ENCODE measurements around the gene AMN1. TPM values are rescaled to one million over a fixed set of nuclear protein-coding genes. Genes with fewer than 3 reads are reported as not detected.
"Not testable (repeated sequence)": the region's sequence is repeated elsewhere in the genome, so short reads cannot be mapped to it uniquely, and the experiment has no call there.

AMN1 gene
- polyA plus RNA-seq, 1 experiment = 4.2 TPM

DNA sequence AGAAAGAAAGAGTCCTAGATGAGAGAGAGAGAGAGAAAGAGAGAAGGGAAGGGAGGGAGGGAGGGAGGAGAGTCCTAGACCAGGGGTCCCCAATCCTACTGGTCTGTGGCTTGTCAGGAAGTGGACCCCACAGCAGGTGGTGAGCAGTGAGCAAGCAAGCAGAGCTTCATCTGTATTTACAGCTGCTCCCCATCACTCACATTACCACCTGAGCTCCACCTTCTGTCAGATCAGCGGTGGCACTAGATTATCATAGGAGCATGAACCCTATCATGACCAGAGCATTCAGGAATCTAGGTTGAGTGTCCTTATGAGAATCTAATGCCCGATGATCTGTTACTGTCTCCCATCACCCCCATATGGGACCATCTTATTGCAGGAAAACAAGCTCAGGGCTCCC is 39.2 kb upstream of the AMN1 start:
- Histone ChIP-seq H3K4me3 (ENCODE audit: low read depth, low read length) (no peak overlapping the region), H3K36me3 (ENCODE audit: control insufficient read depth, insufficient read depth, low read length) (no peaks in the 10 kb centered on the region), H3K27me3 (ENCODE audit: control insufficient read depth, insufficient read depth, low read length) (0 out of 2 replicates have a peak, but pooled peaks cover 2% of the 10 kb centered on the region)
- ChIA-PET CTCF (no interaction called here), POLR2A (no interaction called here)
- DNase-seq (ENCODE audit: low read depth) = no peak
- TF ChIP-seq CTCF (IDR thresholded peaks at IDR 0.05; ENCODE audit: insufficient read depth, low read depth, low read length) = no peak

- DNase-seq (ENCODE audit: low read depth) = no peak
- CTCF ChIA-PET = no interaction called here
These were observed 37.1 kb upstream of the AMN1 start for GRCh38 chr12:31765931-31766330.

GRCh38 chr12:31759632-31760459 is 31.0 kb upstream of the AMN1 start:
- H3K27me3 ChIP-seq (ENCODE audit: control insufficient read depth, insufficient read depth, low read length) = no peaks in the 10 kb centered on the region
- ChIA-PET POLR2A (no interaction called here), CTCF (interaction anchor here (0.6 to 0.7 kb wide), 2 partner anchors 10 to 17 kb away, joined by 3 read pairs; no protein-coding TSS in a partner anchor)
- no peak overlapping the region for H3K4me3 ChIP-seq (ENCODE audit: low read depth, low read length)
- H3K36me3 ChIP-seq (ENCODE audit: control insufficient read depth, insufficient read depth, low read length) = no peaks in the 10 kb centered on the region
- DNase-seq (ENCODE audit: low read depth) = no peak
- no peak for TF ChIP-seq CTCF (IDR thresholded peaks at IDR 0.05; ENCODE audit: insufficient read depth, low read depth, low read length)

More at GRCh38 chr12:31765931-31766330, 37.1 kb upstream of the AMN1 start:
- H3K4me3 ChIP-seq (ENCODE audit: low read depth, low read length) = no peak overlapping the region
- POLR2A ChIA-PET = interaction anchor here (0.6 kb wide), 1 partner anchor 197 kb away, joined by 24 read pairs; no protein-coding TSS in a partner anchor
- no peaks in the 10 kb centered on the region for H3K27me3 ChIP-seq (ENCODE audit: control insufficient read depth, insufficient read depth, low read length)
- H3K36me3 ChIP-seq (ENCODE audit: control insufficient read depth, insufficient read depth, low read length) = no peaks in the 10 kb centered on the region
- TF ChIP-seq CTCF (IDR thresholded peaks at IDR 0.05; ENCODE audit: insufficient read depth, low read depth, low read length) = no peak

GRCh38 chr12:31758297-31758696 is 29.5 kb upstream of the AMN1 start:
- H3K36me3 ChIP-seq (ENCODE audit: control insufficient read depth, insufficient read depth, low read length); H3K4me3 ChIP-seq (ENCODE audit: low read depth, low read length); H3K27me3 ChIP-seq (ENCODE audit: control insufficient read depth, insufficient read depth, low read length); DNase-seq (ENCODE audit: low read depth); POLR2A ChIA-PET; CTCF ChIA-PET: not testable (repeated sequence)

DNA sequence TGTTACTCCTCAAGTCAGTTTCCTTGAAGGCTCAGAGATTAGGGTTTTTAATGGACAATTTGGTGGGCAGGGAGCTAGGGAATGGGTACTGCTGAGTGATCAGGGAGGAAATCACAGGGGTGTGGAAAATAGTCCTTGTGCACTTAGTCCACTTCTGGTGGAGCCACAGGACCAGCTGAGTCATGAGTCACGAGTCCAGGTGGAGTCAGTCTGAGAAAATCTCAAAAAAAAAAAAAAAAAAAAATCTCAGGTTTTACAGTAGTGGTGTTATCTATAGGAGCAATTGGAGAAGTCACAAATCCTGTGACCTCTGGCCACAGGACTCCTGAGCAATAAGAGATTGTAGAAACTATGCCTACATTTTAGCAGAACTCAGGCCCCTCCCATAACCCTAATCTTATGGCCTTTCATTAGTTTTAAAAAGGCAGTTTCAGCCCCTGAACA is 28.2 kb upstream of the AMN1 start:
- POLR2A ChIA-PET = no interaction called here
- DNase-seq (ENCODE audit: low read depth) = no peak
- CTCF ChIA-PET = no interaction called here

More for the DNA sequence above, 28.2 kb upstream of the AMN1 start:
- no peak for TF ChIP-seq CTCF (IDR thresholded peaks at IDR 0.05; ENCODE audit: insufficient read depth, low read depth, low read length)
- no peaks in the 10 kb centered on the region for H3K36me3 ChIP-seq (ENCODE audit: control insufficient read depth, insufficient read depth, low read length)
- no peak overlapping the region for H3K4me3 ChIP-seq (ENCODE audit: low read depth, low read length)
- H3K27me3 ChIP-seq (ENCODE audit: control insufficient read depth, insufficient read depth, low read length) = no peaks in the 10 kb centered on the region
